Glutamatergic neuron (in vitro differentiated cells): ENCODE data around the gene KCNA2. TPM values are rescaled to one million over a fixed set of nuclear protein-coding genes. Genes with fewer than 3 reads are reported as not detected.

Experiments
- DNase-seq: peaks from one replicate; pipeline ENCODE4 v3.0.0; 2022
- H3K27ac Mint-ChIP-seq: one replicate; pipeline ENCODE4 v1.8.0; 2020; ENCODE audit warnings: mild to moderate bottlenecking, mixed read lengths, inconsistent platforms; ENCODE audit not compliant: unreplicated experiment
- H3K27me3 Mint-ChIP-seq: one replicate; pipeline ENCODE4 v1.8.0; 2020; ENCODE audit warnings: mild to moderate bottlenecking, moderate library complexity, mixed read lengths, inconsistent platforms; ENCODE audit not compliant: unreplicated experiment
- H3K36me3 Mint-ChIP-seq: one replicate; pipeline ENCODE4 v1.8.0; 2020; ENCODE audit warnings: mild to moderate bottlenecking, mixed read lengths, inconsistent platforms; ENCODE audit not compliant: unreplicated experiment
- H3K4me1 Mint-ChIP-seq: one replicate; pipeline ENCODE4 v1.8.0; 2020; ENCODE audit warnings: mild to moderate bottlenecking, low read depth, mixed read lengths, inconsistent platforms; ENCODE audit not compliant: unreplicated experiment
- H3K4me3 Mint-ChIP-seq: one replicate; pipeline ENCODE4 v1.8.0; 2020; ENCODE audit warnings: mild to moderate bottlenecking, mixed read lengths, inconsistent platforms; ENCODE audit not compliant: unreplicated experiment
- H3K9me3 Mint-ChIP-seq: one replicate; pipeline ENCODE4 v1.8.0; 2020; ENCODE audit warnings: mild to moderate bottlenecking, moderate library complexity, mixed read lengths, inconsistent platforms; ENCODE audit not compliant: unreplicated experiment
- total RNA-seq: library from RNA; stranded (reverse); fragmentation: NEBNext Ultra II Directional; extraction: Animal tissue kit (Norgen Biotek cat#: 25700); gene quantifications from one replicate; pipeline ENCODE4 v1.2.1, GENCODE V29; 2021; ENCODE audit not compliant: unreplicated experiment
- TF ChIP-seq, protein P1 (sequence below): fragments of 200-600 bp; sonication (generic); IDR thresholded peaks from one replicate; pipeline ENCODE4 v1.5.0; 2021; ENCODE audit not compliant: partially characterized antibody, unreplicated experiment

KCNA2 gene
- total RNA-seq, 1 donor from 2014 or later, result 19.7 TPM

DNA sequence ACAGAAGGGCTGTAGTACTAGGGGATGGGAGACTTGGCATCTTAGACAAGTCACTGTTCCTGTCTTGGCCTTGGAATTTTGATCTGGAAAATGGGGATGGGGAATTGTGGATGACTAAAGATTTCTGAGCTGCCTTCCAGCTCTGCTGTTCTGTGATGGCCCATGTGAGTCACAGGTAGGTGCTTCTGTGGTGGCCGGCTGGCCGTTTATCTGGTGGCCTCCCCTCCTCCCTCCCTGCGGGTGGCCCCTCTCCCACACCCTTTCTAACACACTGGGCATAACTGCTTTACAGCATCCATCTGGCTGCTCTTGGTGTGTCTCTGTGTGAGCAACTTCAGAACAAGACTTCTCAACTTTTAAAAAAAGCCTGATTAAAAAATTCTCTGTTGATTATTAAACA, 35.9 kb downstream of the KCNA2 start:
- Mint-ChIP-seq H3K4me3 (no peak overlapping the region), H3K27ac (no peak overlapping the region), H3K36me3 (no peaks in the 10 kb centered on the region), H3K9me3 (no peaks in the 10 kb centered on the region), H3K27me3 (peaks cover 2% of the 10 kb centered on the region), H3K4me1 (peaks cover 2% of the 10 kb centered on the region)
- TF ChIP-seq, protein P1, sequence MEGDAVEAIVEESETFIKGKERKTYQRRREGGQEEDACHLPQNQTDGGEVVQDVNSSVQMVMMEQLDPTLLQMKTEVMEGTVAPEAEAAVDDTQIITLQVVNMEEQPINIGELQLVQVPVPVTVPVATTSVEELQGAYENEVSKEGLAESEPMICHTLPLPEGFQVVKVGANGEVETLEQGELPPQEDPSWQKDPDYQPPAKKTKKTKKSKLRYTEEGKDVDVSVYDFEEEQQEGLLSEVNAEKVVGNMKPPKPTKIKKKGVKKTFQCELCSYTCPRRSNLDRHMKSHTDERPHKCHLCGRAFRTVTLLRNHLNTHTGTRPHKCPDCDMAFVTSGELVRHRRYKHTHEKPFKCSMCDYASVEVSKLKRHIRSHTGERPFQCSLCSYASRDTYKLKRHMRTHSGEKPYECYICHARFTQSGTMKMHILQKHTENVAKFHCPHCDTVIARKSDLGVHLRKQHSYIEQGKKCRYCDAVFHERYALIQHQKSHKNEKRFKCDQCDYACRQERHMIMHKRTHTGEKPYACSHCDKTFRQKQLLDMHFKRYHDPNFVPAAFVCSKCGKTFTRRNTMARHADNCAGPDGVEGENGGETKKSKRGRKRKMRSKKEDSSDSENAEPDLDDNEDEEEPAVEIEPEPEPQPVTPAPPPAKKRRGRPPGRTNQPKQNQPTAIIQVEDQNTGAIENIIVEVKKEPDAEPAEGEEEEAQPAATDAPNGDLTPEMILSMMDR, result no peak
- no peak for DNase-seq

DNA sequence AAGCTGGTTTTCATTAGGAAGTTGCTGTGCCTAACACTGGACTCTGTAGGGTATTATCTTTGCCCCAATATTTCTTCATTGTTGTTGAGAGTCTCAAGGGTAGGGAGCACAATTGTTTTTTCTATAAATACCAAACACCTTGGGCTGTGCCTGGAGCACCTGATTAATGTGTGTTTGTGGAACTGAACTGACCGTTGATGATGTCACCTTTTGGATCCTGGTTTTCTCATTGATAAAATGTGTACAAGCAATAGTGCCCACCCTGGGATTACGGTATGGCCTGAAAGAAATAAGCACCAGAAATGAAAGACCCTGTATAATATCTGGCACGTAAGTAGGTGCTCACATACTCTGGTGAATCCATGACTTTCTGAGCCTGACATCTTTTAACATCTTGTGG, 39.3 kb downstream of the KCNA2 start:
- DNase-seq, result no peak
- H3K27ac Mint-ChIP-seq, result no peak overlapping the region
- H3K36me3 Mint-ChIP-seq, result no peaks in the 10 kb centered on the region
- H3K27me3 Mint-ChIP-seq, result no peaks in the 10 kb centered on the region
- H3K4me3 Mint-ChIP-seq, result no peak overlapping the region
- H3K9me3 Mint-ChIP-seq, result no peaks in the 10 kb centered on the region
- H3K4me1 Mint-ChIP-seq, result peaks cover 2% of the 10 kb centered on the region
- TF ChIP-seq, protein P1, result no peak

DNA sequence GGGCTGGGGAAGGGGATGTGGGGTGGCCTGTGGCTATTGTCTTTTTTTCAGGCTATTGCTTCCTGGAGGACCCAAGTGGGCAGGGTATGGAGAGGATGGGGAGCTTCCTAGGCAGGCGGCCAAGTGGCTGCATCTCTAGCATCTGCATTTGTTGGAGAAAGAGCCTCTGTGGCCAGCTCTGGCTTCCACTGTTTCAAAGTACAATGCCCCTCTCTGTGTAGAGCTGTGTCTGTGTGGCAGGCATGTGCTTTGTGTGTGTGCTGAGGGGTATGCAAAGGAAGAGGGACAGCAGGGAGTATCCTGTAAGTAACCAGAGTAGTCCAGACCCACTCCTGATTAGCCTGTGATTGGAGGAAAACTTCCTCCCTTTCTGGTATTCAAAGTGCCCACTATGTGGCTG, 40.6 kb downstream of the KCNA2 start:
- H3K27ac Mint-ChIP-seq, result no peak overlapping the region
- no peak overlapping the region for H3K4me3 Mint-ChIP-seq
- H3K27me3 Mint-ChIP-seq, result no peaks in the 10 kb centered on the region
- no peaks in the 10 kb centered on the region for H3K9me3 Mint-ChIP-seq
- H3K36me3 Mint-ChIP-seq, result no peaks in the 10 kb centered on the region
- no peak for DNase-seq
- peaks cover 2% of the 10 kb centered on the region for H3K4me1 Mint-ChIP-seq
- TF ChIP-seq, protein P1, result no peak

DNA sequence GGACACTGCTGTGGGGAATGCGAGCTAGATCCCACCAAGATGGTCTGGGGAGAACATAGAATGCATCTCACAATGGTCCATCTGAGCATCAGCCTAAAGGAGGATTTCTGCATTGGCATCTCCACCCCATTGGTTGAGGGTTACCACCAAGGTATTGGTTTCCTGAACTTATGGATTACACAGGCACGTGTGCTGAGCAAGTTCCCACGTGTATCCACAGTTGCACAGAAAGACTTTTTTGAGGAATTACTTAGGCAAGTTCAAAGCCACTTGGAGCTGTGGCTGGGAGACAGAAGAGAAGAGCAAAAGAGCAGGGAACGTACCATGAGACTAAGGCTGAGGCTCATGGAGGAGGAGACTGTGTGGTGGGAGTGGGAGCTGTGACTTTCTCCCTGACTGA, 43.1 kb downstream of the KCNA2 start:
- H3K4me1 Mint-ChIP-seq, result peaks cover 2% of the 10 kb centered on the region
- no peak overlapping the region for H3K27ac Mint-ChIP-seq
- no peak for DNase-seq
- TF ChIP-seq, protein P1, result no peak
- H3K9me3 Mint-ChIP-seq, result no peaks in the 10 kb centered on the region
- peaks cover 3% of the 10 kb centered on the region for H3K27me3 Mint-ChIP-seq
- H3K4me3 Mint-ChIP-seq, result no peak overlapping the region
- H3K36me3 Mint-ChIP-seq, result peaks cover 5% of the 10 kb centered on the region

DNA sequence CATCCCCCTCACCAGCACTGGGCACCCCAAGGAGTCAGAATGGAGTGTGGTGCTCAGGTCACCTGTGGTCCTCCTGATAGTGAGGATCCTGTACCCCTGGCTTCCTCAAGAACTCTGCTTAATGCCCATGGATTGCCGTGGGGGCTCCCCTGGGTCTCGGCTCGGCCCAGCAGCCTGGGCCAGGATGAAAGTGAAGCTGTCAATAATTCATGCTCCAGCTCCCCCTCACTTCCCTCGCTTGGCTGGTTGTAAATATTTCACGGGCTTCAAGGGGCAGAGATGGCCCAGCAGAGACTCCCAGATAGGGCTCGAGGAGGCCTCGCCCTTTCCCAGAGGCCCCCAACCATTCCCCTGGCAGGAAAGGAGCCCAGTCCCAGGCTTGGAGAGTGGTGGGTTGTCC, 44.6 kb downstream of the KCNA2 start:
- Mint-ChIP-seq H3K4me3 (no peak overlapping the region), H3K9me3 (no peaks in the 10 kb centered on the region), H3K36me3 (peaks cover 5% of the 10 kb centered on the region), H3K27me3 (peaks cover 3% of the 10 kb centered on the region), H3K4me1 (peaks cover 2% of the 10 kb centered on the region), H3K27ac (no peak overlapping the region)
- TF ChIP-seq, protein P1, result no peak
- no peak for DNase-seq
